ENCODE data around the gene DPYSL5.

DNA sequence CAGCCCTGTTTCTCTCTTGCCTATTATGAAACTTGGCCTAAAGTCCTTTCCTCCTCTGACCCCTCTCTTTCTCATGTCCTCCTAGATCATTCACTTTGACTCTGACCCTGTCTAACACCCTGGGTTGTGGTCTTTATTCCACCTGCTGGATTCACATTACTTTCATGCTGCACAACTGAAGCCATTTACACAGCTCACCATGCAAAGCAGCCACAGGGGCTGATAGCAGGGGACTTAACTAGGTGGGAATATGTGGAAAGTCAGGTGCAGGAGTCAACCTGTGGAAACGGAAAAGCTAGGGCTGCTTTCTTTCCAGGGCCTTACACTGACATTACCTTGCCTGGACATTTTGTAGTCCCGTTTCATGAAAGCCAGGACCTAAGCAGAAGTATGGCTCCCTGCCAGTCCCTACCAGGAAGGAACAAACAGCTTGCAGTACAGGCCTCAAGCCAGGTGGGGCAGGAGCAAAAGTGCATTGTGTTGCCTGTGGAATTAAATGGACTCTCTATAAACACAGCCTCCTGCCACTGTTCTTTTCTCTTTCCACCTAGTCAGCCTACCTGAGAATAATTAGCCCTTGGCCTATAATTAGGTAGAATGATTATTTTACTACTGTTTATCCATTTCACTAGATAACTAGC is 134.3 kb downstream of the DPYSL5 start:
- TF ChIP-seq, protein P1, sequence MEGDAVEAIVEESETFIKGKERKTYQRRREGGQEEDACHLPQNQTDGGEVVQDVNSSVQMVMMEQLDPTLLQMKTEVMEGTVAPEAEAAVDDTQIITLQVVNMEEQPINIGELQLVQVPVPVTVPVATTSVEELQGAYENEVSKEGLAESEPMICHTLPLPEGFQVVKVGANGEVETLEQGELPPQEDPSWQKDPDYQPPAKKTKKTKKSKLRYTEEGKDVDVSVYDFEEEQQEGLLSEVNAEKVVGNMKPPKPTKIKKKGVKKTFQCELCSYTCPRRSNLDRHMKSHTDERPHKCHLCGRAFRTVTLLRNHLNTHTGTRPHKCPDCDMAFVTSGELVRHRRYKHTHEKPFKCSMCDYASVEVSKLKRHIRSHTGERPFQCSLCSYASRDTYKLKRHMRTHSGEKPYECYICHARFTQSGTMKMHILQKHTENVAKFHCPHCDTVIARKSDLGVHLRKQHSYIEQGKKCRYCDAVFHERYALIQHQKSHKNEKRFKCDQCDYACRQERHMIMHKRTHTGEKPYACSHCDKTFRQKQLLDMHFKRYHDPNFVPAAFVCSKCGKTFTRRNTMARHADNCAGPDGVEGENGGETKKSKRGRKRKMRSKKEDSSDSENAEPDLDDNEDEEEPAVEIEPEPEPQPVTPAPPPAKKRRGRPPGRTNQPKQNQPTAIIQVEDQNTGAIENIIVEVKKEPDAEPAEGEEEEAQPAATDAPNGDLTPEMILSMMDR (IDR thresholded peaks at IDR 0.05; ENCODE audit: borderline replicate concordance, extremely low read depth, low read length, poor library complexity, severe bottlenecking), result peak; percentile 47
- no peak for TF ChIP-seq EZH2 (IDR thresholded peaks at IDR 0.05; ENCODE audit: borderline replicate concordance, low read depth, low read length, severe bottlenecking)

Measured in DND-41 (cell line).